A673 (cell line): ENCODE measurements around the gene ZBTB39.

ENCODE experiments used
- EZH2 ChIP-seq: fragments of 200-600 bp; sonication (generic); IDR thresholded peaks from 2 replicates; pipeline ENCODE4 v1.6.1; 2017; ENCODE audit warnings: borderline replicate concordance, low read depth, mild to moderate bottlenecking, mixed read lengths, antibody characterized with exemption, low read length; ENCODE audit not compliant: poor library complexity, severe bottlenecking
- TF ChIP-seq, protein P1 (sequence below): fragments of 300-800, 200-600 bp; sonication (generic); conservative IDR thresholded peaks from 2 replicates; pipeline ENCODE4 v1.5.1; 2017; ENCODE audit warnings: low read depth, mild to moderate bottlenecking, antibody characterized with exemption, low read length, moderate library complexity, mixed read lengths

- TF ChIP-seq, protein P1, sequence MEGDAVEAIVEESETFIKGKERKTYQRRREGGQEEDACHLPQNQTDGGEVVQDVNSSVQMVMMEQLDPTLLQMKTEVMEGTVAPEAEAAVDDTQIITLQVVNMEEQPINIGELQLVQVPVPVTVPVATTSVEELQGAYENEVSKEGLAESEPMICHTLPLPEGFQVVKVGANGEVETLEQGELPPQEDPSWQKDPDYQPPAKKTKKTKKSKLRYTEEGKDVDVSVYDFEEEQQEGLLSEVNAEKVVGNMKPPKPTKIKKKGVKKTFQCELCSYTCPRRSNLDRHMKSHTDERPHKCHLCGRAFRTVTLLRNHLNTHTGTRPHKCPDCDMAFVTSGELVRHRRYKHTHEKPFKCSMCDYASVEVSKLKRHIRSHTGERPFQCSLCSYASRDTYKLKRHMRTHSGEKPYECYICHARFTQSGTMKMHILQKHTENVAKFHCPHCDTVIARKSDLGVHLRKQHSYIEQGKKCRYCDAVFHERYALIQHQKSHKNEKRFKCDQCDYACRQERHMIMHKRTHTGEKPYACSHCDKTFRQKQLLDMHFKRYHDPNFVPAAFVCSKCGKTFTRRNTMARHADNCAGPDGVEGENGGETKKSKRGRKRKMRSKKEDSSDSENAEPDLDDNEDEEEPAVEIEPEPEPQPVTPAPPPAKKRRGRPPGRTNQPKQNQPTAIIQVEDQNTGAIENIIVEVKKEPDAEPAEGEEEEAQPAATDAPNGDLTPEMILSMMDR = no peak
- TF ChIP-seq EZH2 = no peak
These were observed 42.2 kb upstream of the ZBTB39 start for GRCh38 chr12:57048423-57049118.
